HG03039 (cell line): Measurements from ENCODE around the gene CENPF.
A peak's percentile ranks its signal among the peaks of the same experiment; 100 is the strongest.

Source experiments
- ATAC-seq: cut with Tn5 transposase; IDR thresholded peaks from one replicate; pipeline ENCODE4 v1.9.1; 2021; ENCODE audit warnings: mild to moderate bottlenecking, moderate library complexity; ENCODE audit not compliant: unreplicated experiment

The CENPF gene

GRCh38 chr1:214617246-214617645 is 14.3 kb downstream of the CENPF start:
- no peak for ATAC-seq

DNA sequence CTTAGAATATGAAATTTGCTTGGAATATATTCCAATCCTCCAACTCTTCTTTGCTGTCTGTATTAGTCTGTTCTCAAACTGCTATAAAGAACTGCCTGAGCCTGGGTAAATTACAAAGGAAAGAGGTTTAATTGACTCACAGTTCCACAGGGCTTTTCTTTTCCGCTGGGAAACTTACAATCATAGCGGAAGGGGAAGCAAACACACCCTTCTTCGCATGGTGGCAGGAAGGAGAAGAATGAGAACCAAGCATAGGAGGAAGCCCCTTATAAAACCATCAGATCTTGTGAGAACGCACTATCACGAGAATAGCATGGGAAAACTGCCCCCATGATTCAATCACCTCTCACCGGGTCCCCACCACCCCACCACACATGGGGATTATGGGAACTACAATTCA is 14.8 kb downstream of the CENPF start:
- no peak for ATAC-seq

GRCh38 chr1:214621236-214621635 is 18.2 kb downstream of the CENPF start:
- ATAC-seq, result no peak

- no peak for ATAC-seq
Observed at GRCh38 chr1:214623430-214623829, 20.4 kb downstream of the CENPF start.

DNA sequence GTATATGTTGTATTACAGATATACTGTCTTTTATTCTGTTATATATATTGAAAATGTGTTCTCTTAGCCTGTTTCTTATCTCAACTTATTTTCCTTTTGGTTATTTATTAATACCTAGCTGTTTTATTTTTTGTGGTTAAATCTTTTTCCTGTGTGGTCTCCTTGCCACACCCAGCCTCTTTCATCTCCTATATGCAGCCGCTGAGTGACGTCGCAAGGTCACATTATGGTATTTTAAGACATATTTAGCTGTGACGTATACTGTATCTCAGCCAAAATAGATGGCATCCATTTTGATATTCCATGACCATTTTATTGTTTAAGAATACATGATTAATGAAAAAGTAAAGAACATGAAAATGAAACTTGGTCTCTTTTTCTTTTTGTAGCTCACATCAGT is 29.1 kb downstream of the CENPF start:
- ATAC-seq, result no peak

GRCh38 chr1:214633686-214634085 is 30.7 kb downstream of the CENPF start:
- ATAC-seq, result no peak

GRCh38 chr1:214634267-214634666 is 31.3 kb downstream of the CENPF start:
- ATAC-seq, result no peak

DNA sequence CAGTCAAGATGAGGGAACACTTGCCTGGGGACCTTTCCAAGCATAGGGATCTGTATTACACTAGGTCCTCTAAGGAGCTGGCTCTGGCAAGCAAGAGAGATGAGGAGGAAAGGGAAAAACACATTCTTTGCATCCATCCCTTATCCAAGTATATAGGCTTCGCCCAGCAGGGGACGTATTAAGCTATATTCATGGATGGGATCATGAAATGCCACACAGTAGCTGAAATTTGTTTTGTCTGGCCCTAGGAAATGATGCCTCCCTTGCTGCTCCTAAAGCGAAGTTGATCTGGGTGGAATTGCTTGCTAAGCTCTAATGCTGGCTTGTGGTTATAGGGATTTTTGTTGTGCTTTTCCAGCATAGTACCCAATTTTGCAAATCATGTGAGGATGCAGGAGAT is 32.1 kb downstream of the CENPF start:
- no peak for ATAC-seq

GRCh38 chr1:214635506-214635905 is 32.5 kb downstream of the CENPF start:
- ATAC-seq, result no peak

GRCh38 chr1:214636436-214636835 is 33.4 kb downstream of the CENPF start:
- ATAC-seq, result no peak

- ATAC-seq, result no peak
Observed at GRCh38 chr1:214637125-214637524, 34.1 kb downstream of the CENPF start.

DNA sequence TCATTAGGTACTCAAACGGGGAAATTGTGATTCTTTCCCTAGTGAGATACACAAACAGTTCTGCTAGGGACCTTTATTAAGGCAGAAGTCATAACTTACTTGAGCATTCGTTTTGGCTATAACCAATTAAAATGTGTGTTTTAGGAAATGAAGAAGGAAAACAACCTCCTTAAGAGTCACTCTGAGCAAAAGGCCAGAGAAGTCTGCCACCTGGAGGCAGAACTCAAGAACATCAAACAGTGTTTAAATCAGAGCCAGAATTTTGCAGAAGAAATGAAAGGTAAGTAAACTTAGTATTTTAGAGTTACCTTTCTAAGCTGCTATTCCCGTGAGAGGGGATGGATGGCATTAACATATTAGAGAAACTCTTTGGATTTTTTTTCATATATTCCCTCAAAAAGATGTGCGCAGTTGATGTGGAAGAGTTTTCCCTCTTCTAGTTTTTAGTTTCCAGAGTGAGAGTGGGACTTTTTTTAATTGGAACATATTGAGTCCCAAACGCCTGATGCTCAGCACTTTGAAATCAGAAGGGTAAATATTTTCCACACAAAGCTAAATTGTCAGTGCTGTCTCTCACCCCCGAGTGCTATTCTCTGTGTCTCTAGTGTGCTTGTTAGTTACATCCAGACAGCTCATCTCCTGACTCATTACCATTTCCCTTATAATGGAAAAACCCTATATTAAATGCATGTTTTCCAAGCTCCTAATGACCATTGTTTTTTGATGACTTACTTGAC is 34.9 kb downstream of the CENPF start:
- ATAC-seq, result peak; percentile 67

GRCh38 chr1:214638459-214638807 is 35.4 kb downstream of the CENPF start:
- ATAC-seq, result no peak

DNA sequence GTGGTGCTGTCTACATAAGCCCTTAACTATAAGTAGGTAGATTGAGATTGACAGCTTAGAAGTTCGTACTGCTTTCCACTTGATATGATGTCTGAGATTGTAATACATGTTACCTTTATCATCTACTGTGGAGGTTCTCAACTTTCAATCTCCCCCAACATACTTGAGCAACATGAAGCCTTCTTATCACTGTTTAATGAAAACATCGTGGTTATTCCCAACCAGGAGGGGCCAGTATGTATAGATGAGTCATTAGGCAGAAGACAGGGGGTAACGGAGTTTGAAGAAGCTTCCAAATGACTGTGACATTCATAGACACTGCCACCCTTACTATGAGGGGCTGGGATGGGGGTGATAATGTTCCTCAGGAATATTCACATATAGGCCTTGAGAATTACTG is 36.0 kb downstream of the CENPF start:
- ATAC-seq, result no peak

DNA sequence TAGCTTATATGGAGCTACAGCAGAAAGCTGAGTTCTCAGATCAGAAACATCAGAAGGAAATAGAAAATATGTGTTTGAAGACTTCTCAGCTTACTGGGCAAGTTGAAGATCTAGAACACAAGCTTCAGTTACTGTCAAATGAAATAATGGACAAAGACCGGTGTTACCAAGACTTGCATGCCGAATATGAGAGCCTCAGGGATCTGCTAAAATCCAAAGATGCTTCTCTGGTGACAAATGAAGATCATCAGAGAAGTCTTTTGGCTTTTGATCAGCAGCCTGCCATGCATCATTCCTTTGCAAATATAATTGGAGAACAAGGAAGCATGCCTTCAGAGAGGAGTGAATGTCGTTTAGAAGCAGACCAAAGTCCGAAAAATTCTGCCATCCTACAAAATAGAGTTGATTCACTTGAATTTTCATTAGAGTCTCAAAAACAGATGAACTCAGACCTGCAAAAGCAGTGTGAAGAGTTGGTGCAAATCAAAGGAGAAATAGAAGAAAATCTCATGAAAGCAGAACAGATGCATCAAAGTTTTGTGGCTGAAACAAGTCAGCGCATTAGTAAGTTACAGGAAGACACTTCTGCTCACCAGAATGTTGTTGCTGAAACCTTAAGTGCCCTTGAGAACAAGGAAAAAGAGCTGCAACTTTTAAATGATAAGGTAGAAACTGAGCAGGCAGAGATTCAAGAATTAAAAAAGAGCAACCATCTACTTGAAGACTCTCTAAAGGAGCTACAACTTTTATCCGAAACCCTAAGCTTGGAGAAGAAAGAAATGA is 37.6 kb downstream of the CENPF start:
- ATAC-seq, result no peak

DNA sequence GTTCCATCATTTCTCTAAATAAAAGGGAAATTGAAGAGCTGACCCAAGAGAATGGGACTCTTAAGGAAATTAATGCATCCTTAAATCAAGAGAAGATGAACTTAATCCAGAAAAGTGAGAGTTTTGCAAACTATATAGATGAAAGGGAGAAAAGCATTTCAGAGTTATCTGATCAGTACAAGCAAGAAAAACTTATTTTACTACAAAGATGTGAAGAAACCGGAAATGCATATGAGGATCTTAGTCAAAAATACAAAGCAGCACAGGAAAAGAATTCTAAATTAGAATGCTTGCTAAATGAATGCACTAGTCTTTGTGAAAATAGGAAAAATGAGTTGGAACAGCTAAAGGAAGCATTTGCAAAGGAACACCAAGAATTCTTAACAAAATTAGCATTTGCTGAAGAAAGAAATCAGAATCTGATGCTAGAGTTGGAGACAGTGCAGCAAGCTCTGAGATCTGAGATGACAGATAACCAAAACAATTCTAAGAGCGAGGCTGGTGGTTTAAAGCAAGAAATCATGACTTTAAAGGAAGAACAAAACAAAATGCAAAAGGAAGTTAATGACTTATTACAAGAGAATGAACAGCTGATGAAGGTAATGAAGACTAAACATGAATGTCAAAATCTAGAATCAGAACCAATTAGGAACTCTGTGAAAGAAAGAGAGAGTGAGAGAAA is 38.4 kb downstream of the CENPF start:
- no peak for ATAC-seq

- ATAC-seq, result no peak
Observed at GRCh38 chr1:214643030-214643429, 40.0 kb downstream of the CENPF start.

DNA sequence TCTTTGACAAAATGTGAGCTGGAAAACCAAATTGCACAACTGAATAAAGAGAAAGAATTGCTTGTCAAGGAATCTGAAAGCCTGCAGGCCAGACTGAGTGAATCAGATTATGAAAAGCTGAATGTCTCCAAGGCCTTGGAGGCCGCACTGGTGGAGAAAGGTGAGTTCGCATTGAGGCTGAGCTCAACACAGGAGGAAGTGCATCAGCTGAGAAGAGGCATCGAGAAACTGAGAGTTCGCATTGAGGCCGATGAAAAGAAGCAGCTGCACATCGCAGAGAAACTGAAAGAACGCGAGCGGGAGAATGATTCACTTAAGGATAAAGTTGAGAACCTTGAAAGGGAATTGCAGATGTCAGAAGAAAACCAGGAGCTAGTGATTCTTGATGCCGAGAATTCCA is 42.7 kb downstream of the CENPF start:
- no peak for ATAC-seq

- ATAC-seq, result no peak
Observed at GRCh38 chr1:214648801-214649200, 45.8 kb downstream of the CENPF start.

- no peak for ATAC-seq
Observed at GRCh38 chr1:214649607-214650006, 46.6 kb downstream of the CENPF start.

DNA sequence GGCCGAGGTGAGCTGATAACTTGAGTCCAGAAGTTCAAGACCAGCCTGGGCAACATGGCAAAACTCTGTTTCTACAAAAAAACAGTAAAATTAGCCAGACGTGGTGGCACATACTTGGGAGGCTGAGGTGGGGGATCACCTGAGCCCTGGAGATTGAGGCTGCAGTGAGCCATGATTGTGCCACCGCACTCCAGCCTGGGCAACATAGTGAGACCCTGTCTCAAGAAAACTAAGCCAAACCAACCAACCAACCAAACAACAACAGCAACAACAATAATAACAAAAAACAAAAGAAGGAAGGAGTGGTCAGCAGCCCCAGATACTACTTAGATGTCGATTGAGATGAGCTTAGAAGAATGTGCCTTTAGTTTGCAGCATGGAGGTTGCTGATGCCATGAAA is 47.7 kb downstream of the CENPF start:
- ATAC-seq, result no peak

DNA sequence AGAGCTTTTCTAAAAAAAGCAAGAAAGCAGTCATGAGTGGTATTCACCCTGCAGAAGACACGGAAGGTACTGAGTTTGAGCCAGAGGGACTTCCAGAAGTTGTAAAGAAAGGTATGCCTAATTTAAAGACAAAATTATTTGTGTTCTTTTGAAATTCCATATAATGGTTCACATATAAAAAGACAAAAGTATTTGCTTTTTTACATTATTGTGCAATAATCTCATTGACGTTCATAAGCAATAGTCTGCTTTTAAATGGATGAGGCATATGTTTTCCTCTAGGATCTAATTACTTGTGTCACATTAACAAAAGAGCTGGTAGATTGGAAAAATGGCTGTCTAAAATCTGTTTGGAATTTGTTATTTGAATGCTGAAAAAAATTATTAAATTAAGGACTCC is 54.3 kb downstream of the CENPF start:
- no peak for ATAC-seq
